ENCODE data around the gene RIMBP2. TPM values are rescaled to one million over a fixed set of nuclear protein-coding genes. Genes with fewer than 3 reads are reported as not detected.

The RIMBP2 gene
- total RNA-seq, 1 donor from 2014 or later, result 0.99 TPM

GRCh38 chr12:130702966-130703732, 12.9 kb downstream of the RIMBP2 start:
- H3K4me3 Mint-ChIP-seq, result peak overlapping the region; percentile 71

GRCh38 chr12:130701402-130701744, 14.7 kb downstream of the RIMBP2 start:
- H3K4me3 ChIP-seq, result no peak overlapping the region
- peaks cover 26% of the 10 kb centered on the region for H3K4me1 ChIP-seq
- no peak for DNase-seq (ENCODE audit: low spot score)
- no peaks in the 10 kb centered on the region for H3K79me2 ChIP-seq (ENCODE audit: low read depth)
- no peak overlapping the region for H3K9ac ChIP-seq
- no peaks in the 10 kb centered on the region for H4K20me1 ChIP-seq (ENCODE audit: low read depth)
- no peaks in the 10 kb centered on the region for H3F3A ChIP-seq (ENCODE audit: low read depth)
- no peak overlapping the region for H3K4me3 Mint-ChIP-seq
- H3K27ac Mint-ChIP-seq, result no peak overlapping the region
- no peak overlapping the region for H3K27ac ChIP-seq
- H3K36me3 Mint-ChIP-seq, result no peaks in the 10 kb centered on the region
- peaks cover 8% of the 10 kb centered on the region for H3K27me3 Mint-ChIP-seq (ENCODE audit: insufficient read depth, low read depth)
- H3K4me1 Mint-ChIP-seq, result peaks cover 55% of the 10 kb centered on the region
- no peaks in the 10 kb centered on the region for H3K36me3 ChIP-seq
- H3K9me3 Mint-ChIP-seq, result peaks cover 3% of the 10 kb centered on the region
- H3K27me3 ChIP-seq, result no peaks in the 10 kb centered on the region
- no peak overlapping the region for H2AFZ ChIP-seq (replicated peaks)
- TF ChIP-seq EZH2 (IDR thresholded peaks at IDR 0.05) (no peak), EZH2phosphoT487 (IDR thresholded peaks at IDR 0.05) (no peak), CTCF (IDR thresholded peaks at IDR 0.05) (no peak)
- no peaks in the 10 kb centered on the region for H3K9me3 ChIP-seq (ENCODE audit: low read depth)
- no peak overlapping the region for H3K4me2 ChIP-seq

More at GRCh38 chr12:130702966-130703732, 12.9 kb downstream of the RIMBP2 start:
- peaks cover 3% of the 10 kb centered on the region for H3K9me3 Mint-ChIP-seq
- Histone ChIP-seq H4K20me1 (ENCODE audit: low read depth) (no peaks in the 10 kb centered on the region), H3K4me1 (peaks cover 26% of the 10 kb centered on the region), H3K27ac (no peak overlapping the region), H3K36me3 (no peaks in the 10 kb centered on the region), H3K27me3 (no peaks in the 10 kb centered on the region), H3K9me3 (ENCODE audit: low read depth) (no peaks in the 10 kb centered on the region), H3K9ac (no peak overlapping the region), H2AFZ (replicated peaks) (no peak overlapping the region), H3K4me3 (no peak overlapping the region), H3F3A (ENCODE audit: low read depth) (no peaks in the 10 kb centered on the region), H3K4me2 (no peak overlapping the region), H3K79me2 (ENCODE audit: low read depth) (no peaks in the 10 kb centered on the region)
- peak overlapping the region; percentile 78 for H3K27ac Mint-ChIP-seq
- TF ChIP-seq EZH2 (IDR thresholded peaks at IDR 0.05), result no peak
- TF ChIP-seq CTCF (IDR thresholded peaks at IDR 0.05), result no peak
- TF ChIP-seq EZH2phosphoT487 (IDR thresholded peaks at IDR 0.05), result no peak
- no peaks in the 10 kb centered on the region for H3K36me3 Mint-ChIP-seq
- peaks cover 53% of the 10 kb centered on the region for H3K4me1 Mint-ChIP-seq
- peaks cover 13% of the 10 kb centered on the region for H3K27me3 Mint-ChIP-seq (ENCODE audit: insufficient read depth, low read depth)
- DNase-seq (ENCODE audit: low spot score), result peak; percentile 43

- Mint-ChIP-seq H3K36me3 (no peaks in the 10 kb centered on the region), H3K27me3 (ENCODE audit: insufficient read depth, low read depth) (peaks cover 8% of the 10 kb centered on the region), H3K27ac (peak overlapping the region; percentile 57), H3K4me3 (no peak overlapping the region), H3K4me1 (peaks cover 50% of the 10 kb centered on the region), H3K9me3 (peaks cover 3% of the 10 kb centered on the region)
- no peak overlapping the region for H3K9ac ChIP-seq
- H4K20me1 ChIP-seq (ENCODE audit: low read depth), result no peaks in the 10 kb centered on the region
- H3K79me2 ChIP-seq (ENCODE audit: low read depth), result no peaks in the 10 kb centered on the region
- no peak overlapping the region for H3K27ac ChIP-seq
- no peaks in the 10 kb centered on the region for H3K9me3 ChIP-seq (ENCODE audit: low read depth)
- no peaks in the 10 kb centered on the region for H3F3A ChIP-seq (ENCODE audit: low read depth)
- H3K4me1 ChIP-seq, result peaks cover 22% of the 10 kb centered on the region
- no peak overlapping the region for H3K4me3 ChIP-seq
- no peak overlapping the region for H2AFZ ChIP-seq (replicated peaks)
- DNase-seq (ENCODE audit: low spot score), result no peak
- H3K36me3 ChIP-seq, result no peaks in the 10 kb centered on the region
- no peak overlapping the region for H3K4me2 ChIP-seq
- no peaks in the 10 kb centered on the region for H3K27me3 ChIP-seq
- TF ChIP-seq EZH2phosphoT487 (IDR thresholded peaks at IDR 0.05), result no peak
- TF ChIP-seq CTCF (IDR thresholded peaks at IDR 0.05), result no peak
- no peak for TF ChIP-seq EZH2 (IDR thresholded peaks at IDR 0.05)
Measured at GRCh38 chr12:130700492-130701401, 15.4 kb downstream of the RIMBP2 start.
